ENCODE results near the gene ZDHHC20. TPM values are rescaled to one million over a fixed set of nuclear protein-coding genes. Genes with fewer than 3 reads are reported as not detected.
A peak's percentile ranks its signal among the peaks of the same experiment; 100 is the strongest.

ZDHHC20 gene
- total RNA-seq, 1 experiment from 2014 or later = 53.7 TPM

DNA sequence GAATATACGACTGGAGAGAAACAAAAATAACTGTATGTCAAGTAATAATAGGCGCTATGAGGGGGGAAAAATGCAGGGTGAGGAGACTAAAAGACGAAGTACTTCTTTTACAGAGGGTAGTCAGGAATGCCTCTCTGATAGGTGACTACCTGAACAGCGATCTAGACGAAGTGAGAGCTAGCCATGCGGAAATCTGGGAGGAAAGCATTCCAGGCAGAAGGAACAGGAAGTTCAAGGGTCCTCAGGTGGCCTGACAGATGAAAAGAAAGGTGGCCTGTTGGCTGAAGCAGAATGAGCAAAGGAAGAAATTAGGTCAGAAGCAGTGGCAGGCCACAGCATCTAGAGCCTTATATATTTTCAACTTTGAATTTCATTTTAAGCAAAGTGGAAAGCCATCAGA is 13.3 kb downstream of the ZDHHC20 start:
- H3K27me3 ChIP-seq (ENCODE audit: low read length) = no peaks in the 10 kb centered on the region
- no peaks in the 10 kb centered on the region for H3K36me3 ChIP-seq (ENCODE audit: low read depth, low read length)
- ChIA-PET CTCF (no interaction called here), POLR2A (ENCODE audit: unreplicated experiment) (no interaction called here)
- no peak overlapping the region for H3K4me2 ChIP-seq (ENCODE audit: low read length)
- peaks cover 60% of the 10 kb centered on the region for H3K79me2 ChIP-seq (ENCODE audit: low read length)
- H3K4me1 ChIP-seq (ENCODE audit: insufficient read depth, low read length) = peaks cover 11% of the 10 kb centered on the region
- no peaks in the 10 kb centered on the region for H3F3A ChIP-seq (ENCODE audit: low read length, unreplicated experiment)
- no peak for DNase-seq
- H3K27ac ChIP-seq (ENCODE audit: low read length) = no peak overlapping the region
- no peak overlapping the region for H3K4me3 ChIP-seq (ENCODE audit: low read length)
- TF ChIP-seq EZH2 (IDR thresholded peaks at IDR 0.05; ENCODE audit: low read length, unreplicated experiment) = no peak
- TF ChIP-seq EZH2phosphoT487 (IDR thresholded peaks at IDR 0.05; ENCODE audit: borderline replicate concordance, low read length) = no peak
- TF ChIP-seq CTCF (conservative IDR thresholded peaks at IDR 0.05; ENCODE audit: low read depth, low read length) = no peak
- intact Hi-C loops (cut with micrococcal nuclease) = no loop called here
- ATAC-seq = no peak
- H3K9me2 ChIP-seq (replicated peaks; ENCODE audit: low read length) = no peaks in the 10 kb centered on the region
- H4K20me1 ChIP-seq (ENCODE audit: low read length) = no peaks in the 10 kb centered on the region
- no TSS peak for BruUV-seq (replicated peaks)
- no peak overlapping the region for H3K9ac ChIP-seq (ENCODE audit: low read length)
- H3K9me3 ChIP-seq (ENCODE audit: low read length) = no peaks in the 10 kb centered on the region
- no peak overlapping the region for H2AFZ ChIP-seq (ENCODE audit: low read length)

GRCh38 chr13:21443171-21443570 is 15.9 kb downstream of the ZDHHC20 start:
- Histone ChIP-seq H3K79me2 (ENCODE audit: low read length) (peaks cover 64% of the 10 kb centered on the region), H3K27ac (ENCODE audit: low read length) (no peak overlapping the region), H3K9me3 (ENCODE audit: low read length) (no peaks in the 10 kb centered on the region), H3F3A (ENCODE audit: low read length, unreplicated experiment) (no peaks in the 10 kb centered on the region), H3K9ac (ENCODE audit: low read length) (no peak overlapping the region), H3K27me3 (ENCODE audit: low read length) (no peaks in the 10 kb centered on the region), H3K4me1 (ENCODE audit: insufficient read depth, low read length) (peaks cover 11% of the 10 kb centered on the region), H3K9me2 (replicated peaks; ENCODE audit: low read length) (no peaks in the 10 kb centered on the region), H4K20me1 (ENCODE audit: low read length) (no peaks in the 10 kb centered on the region), H3K4me2 (ENCODE audit: low read length) (no peak overlapping the region), H3K36me3 (ENCODE audit: low read depth, low read length) (peaks cover 4% of the 10 kb centered on the region; the same call in 1 of the 2 replicates), H3K4me3 (ENCODE audit: low read length) (no peak overlapping the region), H2AFZ (ENCODE audit: low read length) (no peak overlapping the region)
- intact Hi-C loops (cut with micrococcal nuclease) = no loop called here
- DNase-seq (no peak), ATAC-seq (no peak)
- no peak for TF ChIP-seq CTCF (conservative IDR thresholded peaks at IDR 0.05; ENCODE audit: low read depth, low read length)
- no peak for TF ChIP-seq EZH2 (IDR thresholded peaks at IDR 0.05; ENCODE audit: low read length, unreplicated experiment)
- no TSS peak for BruUV-seq (replicated peaks)
- ChIA-PET CTCF (no interaction called here), POLR2A (ENCODE audit: unreplicated experiment) (no interaction called here)

GRCh38 chr13:21436582-21436981 is 22.5 kb downstream of the ZDHHC20 start:
- no peaks in the 10 kb centered on the region for H3F3A ChIP-seq (ENCODE audit: low read length, unreplicated experiment)
- TF ChIP-seq EZH2 (IDR thresholded peaks at IDR 0.05; ENCODE audit: low read length, unreplicated experiment) (no peak), EZH2phosphoT487 (IDR thresholded peaks at IDR 0.05; ENCODE audit: borderline replicate concordance, low read length) (no peak), CTCF (conservative IDR thresholded peaks at IDR 0.05; ENCODE audit: low read depth, low read length) (no peak)
- no peaks in the 10 kb centered on the region for H3K9me3 ChIP-seq (ENCODE audit: low read length)
- H3K4me1 ChIP-seq (ENCODE audit: insufficient read depth, low read length) = peaks cover 13% of the 10 kb centered on the region
- H3K79me2 ChIP-seq (ENCODE audit: low read length) = peaks cover 56% of the 10 kb centered on the region
- intact Hi-C loops (cut with micrococcal nuclease) = no loop called here
- H3K4me3 ChIP-seq (ENCODE audit: low read length) = no peak overlapping the region
- ATAC-seq (no peak; the same call in 1 of the 2 replicates), DNase-seq (no peak)
- peak overlapping the region; percentile 41 for H3K27ac ChIP-seq (ENCODE audit: low read length)
- no peaks in the 10 kb centered on the region for H4K20me1 ChIP-seq (ENCODE audit: low read length)
- no peak overlapping the region for H2AFZ ChIP-seq (ENCODE audit: low read length)
- H3K36me3 ChIP-seq (ENCODE audit: low read depth, low read length) = peaks cover 10% of the 10 kb centered on the region
- H3K4me2 ChIP-seq (ENCODE audit: low read length) = no peak overlapping the region
- H3K27me3 ChIP-seq (ENCODE audit: low read length) = no peaks in the 10 kb centered on the region
- no peaks in the 10 kb centered on the region for H3K9me2 ChIP-seq (replicated peaks; ENCODE audit: low read length)
- POLR2A ChIA-PET (ENCODE audit: unreplicated experiment) = no interaction called here
- H3K9ac ChIP-seq (ENCODE audit: low read length) = no peak overlapping the region
- CTCF ChIA-PET = no interaction called here
- BruUV-seq (replicated peaks) = no TSS peak
